ENCODE results near the gene LCTL.

Gene LCTL

DNA sequence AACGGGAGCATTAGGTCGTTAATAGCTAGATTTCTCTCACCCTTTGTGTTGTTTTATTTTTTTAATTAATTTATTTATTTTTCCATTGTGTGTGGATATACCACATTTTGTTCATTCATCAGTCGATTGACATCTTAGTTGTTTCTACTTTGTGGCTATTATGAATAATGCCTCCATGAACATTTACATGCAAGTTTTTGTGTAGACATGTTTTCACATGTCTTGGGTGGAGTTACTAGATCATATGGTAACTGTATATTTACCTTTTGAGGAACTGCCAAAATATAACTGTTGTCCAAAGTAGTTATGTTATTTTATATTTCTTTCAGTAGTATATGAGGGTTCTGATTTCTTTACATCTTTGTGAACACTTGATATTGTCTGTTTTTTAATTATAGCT lies 41.9 kb downstream of the LCTL start:
- Histone ChIP-seq H3K4me1 (ENCODE audit: insufficient read depth, low read length, severe bottlenecking) (no peaks in the 10 kb centered on the region), H3F3A (ENCODE audit: insufficient read depth, low read length) (no peaks in the 10 kb centered on the region), H3K4me2 (ENCODE audit: low read length) (no peak overlapping the region), H3K4me3 (ENCODE audit: low read depth, low read length, poor library complexity, severe bottlenecking) (no peak overlapping the region), H4K20me1 (ENCODE audit: insufficient read depth, low read length) (no peaks in the 10 kb centered on the region), H3K9me3 (ENCODE audit: low read length) (no peaks in the 10 kb centered on the region), H3K9ac (ENCODE audit: low read length) (no peak overlapping the region), H3K79me2 (ENCODE audit: insufficient read depth, low read length) (no peaks in the 10 kb centered on the region), H3K36me3 (ENCODE audit: insufficient read depth, low read length) (peaks cover 85% of the 10 kb centered on the region), H2AFZ (ENCODE audit: low read length) (no peak overlapping the region), H3K9me2 (ENCODE audit: low read depth, low read length) (no peaks in the 10 kb centered on the region), H3K27ac (ENCODE audit: low read depth, low read length, poor library complexity, severe bottlenecking) (no peak overlapping the region), H3K27me3 (ENCODE audit: insufficient read depth, low read length) (no peaks in the 10 kb centered on the region)
- TF ChIP-seq, protein P1, sequence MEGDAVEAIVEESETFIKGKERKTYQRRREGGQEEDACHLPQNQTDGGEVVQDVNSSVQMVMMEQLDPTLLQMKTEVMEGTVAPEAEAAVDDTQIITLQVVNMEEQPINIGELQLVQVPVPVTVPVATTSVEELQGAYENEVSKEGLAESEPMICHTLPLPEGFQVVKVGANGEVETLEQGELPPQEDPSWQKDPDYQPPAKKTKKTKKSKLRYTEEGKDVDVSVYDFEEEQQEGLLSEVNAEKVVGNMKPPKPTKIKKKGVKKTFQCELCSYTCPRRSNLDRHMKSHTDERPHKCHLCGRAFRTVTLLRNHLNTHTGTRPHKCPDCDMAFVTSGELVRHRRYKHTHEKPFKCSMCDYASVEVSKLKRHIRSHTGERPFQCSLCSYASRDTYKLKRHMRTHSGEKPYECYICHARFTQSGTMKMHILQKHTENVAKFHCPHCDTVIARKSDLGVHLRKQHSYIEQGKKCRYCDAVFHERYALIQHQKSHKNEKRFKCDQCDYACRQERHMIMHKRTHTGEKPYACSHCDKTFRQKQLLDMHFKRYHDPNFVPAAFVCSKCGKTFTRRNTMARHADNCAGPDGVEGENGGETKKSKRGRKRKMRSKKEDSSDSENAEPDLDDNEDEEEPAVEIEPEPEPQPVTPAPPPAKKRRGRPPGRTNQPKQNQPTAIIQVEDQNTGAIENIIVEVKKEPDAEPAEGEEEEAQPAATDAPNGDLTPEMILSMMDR (IDR thresholded peaks at IDR 0.05; ENCODE audit: low read length) = no peak
- TF ChIP-seq EZH2 (IDR thresholded peaks at IDR 0.05; ENCODE audit: borderline replicate concordance, low read length) = no peak

DNA sequence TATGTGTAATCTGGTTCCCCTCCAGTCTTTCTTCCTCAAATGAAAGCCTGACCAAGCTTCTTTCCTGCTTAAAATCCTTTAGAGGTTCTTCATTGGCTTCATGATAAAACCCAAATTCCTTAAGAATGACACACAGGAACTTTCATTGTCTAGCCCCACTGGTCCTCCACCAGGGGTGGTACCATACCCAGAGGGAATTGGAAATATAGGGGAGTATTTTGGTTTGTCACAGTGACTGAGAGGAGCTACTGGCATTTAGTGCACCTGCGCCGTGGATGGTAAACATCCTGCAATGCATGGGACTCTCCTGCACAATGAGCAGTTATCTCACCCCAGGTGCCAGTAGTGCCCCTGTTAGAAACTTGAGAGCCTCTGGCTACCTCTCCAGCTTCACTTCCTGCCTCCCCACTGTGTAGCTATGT lies 49.9 kb downstream of the LCTL start:
- TF ChIP-seq, protein P1 (IDR thresholded peaks at IDR 0.05; ENCODE audit: low read length) = no peak
- no peak for TF ChIP-seq EZH2 (IDR thresholded peaks at IDR 0.05; ENCODE audit: borderline replicate concordance, low read length)
- no peak overlapping the region for H3K9ac ChIP-seq (ENCODE audit: low read length)
- H4K20me1 ChIP-seq (ENCODE audit: insufficient read depth, low read length) = no peaks in the 10 kb centered on the region
- H3K27ac ChIP-seq (ENCODE audit: low read depth, low read length, poor library complexity, severe bottlenecking) = no peak overlapping the region
- peaks cover 68% of the 10 kb centered on the region for H3K36me3 ChIP-seq (ENCODE audit: insufficient read depth, low read length)
- no peaks in the 10 kb centered on the region for H3F3A ChIP-seq (ENCODE audit: insufficient read depth, low read length)
- H3K9me3 ChIP-seq (ENCODE audit: low read length) = no peaks in the 10 kb centered on the region
- no peak overlapping the region for H2AFZ ChIP-seq (ENCODE audit: low read length)
- H3K79me2 ChIP-seq (ENCODE audit: insufficient read depth, low read length) = no peaks in the 10 kb centered on the region
- H3K4me2 ChIP-seq (ENCODE audit: low read length) = no peak overlapping the region
- no peak overlapping the region for H3K4me3 ChIP-seq (ENCODE audit: low read depth, low read length, poor library complexity, severe bottlenecking)
- H3K9me2 ChIP-seq (ENCODE audit: low read depth, low read length) = no peaks in the 10 kb centered on the region
- no peaks in the 10 kb centered on the region for H3K27me3 ChIP-seq (ENCODE audit: insufficient read depth, low read length)
- peaks cover 5% of the 10 kb centered on the region for H3K4me1 ChIP-seq (ENCODE audit: insufficient read depth, low read length, severe bottlenecking)

DNA sequence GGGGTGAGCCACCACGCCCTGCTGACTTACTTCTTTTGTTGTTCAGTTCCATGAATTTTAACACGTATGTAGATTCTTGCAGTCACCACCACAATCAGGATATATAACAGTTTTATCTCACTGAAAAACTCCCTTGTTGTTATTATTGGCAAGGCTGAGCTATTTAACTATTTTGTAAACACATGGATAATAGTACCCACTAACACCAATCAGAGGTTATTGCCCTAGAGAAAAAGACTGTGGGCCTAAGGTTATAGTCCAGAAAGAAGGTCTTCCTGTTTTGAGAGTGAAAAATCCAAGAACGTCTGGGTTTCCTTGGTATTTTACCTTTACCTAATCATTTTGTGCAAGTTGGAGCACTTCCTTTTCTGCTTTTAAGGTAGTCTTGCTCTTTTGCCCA lies 51.2 kb downstream of the LCTL start:
- no peaks in the 10 kb centered on the region for H4K20me1 ChIP-seq (ENCODE audit: insufficient read depth, low read length)
- no peak overlapping the region for H3K27ac ChIP-seq (ENCODE audit: low read depth, low read length, poor library complexity, severe bottlenecking)
- H3K79me2 ChIP-seq (ENCODE audit: insufficient read depth, low read length) = no peaks in the 10 kb centered on the region
- H3F3A ChIP-seq (ENCODE audit: insufficient read depth, low read length) = no peaks in the 10 kb centered on the region
- no peak overlapping the region for H3K4me3 ChIP-seq (ENCODE audit: low read depth, low read length, poor library complexity, severe bottlenecking)
- H3K9ac ChIP-seq (ENCODE audit: low read length) = no peak overlapping the region
- TF ChIP-seq EZH2 (IDR thresholded peaks at IDR 0.05; ENCODE audit: borderline replicate concordance, low read length) = no peak
- TF ChIP-seq, protein P1 (IDR thresholded peaks at IDR 0.05; ENCODE audit: low read length) = no peak
- H3K36me3 ChIP-seq (ENCODE audit: insufficient read depth, low read length) = peaks cover 55% of the 10 kb centered on the region
- H3K4me1 ChIP-seq (ENCODE audit: insufficient read depth, low read length, severe bottlenecking) = peaks cover 5% of the 10 kb centered on the region
- no peak overlapping the region for H3K4me2 ChIP-seq (ENCODE audit: low read length)
- H3K9me2 ChIP-seq (ENCODE audit: low read depth, low read length) = no peaks in the 10 kb centered on the region
- H2AFZ ChIP-seq (ENCODE audit: low read length) = no peak overlapping the region
- no peaks in the 10 kb centered on the region for H3K27me3 ChIP-seq (ENCODE audit: insufficient read depth, low read length)
- no peaks in the 10 kb centered on the region for H3K9me3 ChIP-seq (ENCODE audit: low read length)

Data from OCI-LY1 (cell line).